GM19452 (cell line): ENCODE measurements around the gene IL1RN.

Source experiments
- ATAC-seq: cut with Tn5 transposase; IDR thresholded peaks from one replicate; pipeline ENCODE4 v1.9.1; 2021; ENCODE audit not compliant: unreplicated experiment

The IL1RN gene

DNA sequence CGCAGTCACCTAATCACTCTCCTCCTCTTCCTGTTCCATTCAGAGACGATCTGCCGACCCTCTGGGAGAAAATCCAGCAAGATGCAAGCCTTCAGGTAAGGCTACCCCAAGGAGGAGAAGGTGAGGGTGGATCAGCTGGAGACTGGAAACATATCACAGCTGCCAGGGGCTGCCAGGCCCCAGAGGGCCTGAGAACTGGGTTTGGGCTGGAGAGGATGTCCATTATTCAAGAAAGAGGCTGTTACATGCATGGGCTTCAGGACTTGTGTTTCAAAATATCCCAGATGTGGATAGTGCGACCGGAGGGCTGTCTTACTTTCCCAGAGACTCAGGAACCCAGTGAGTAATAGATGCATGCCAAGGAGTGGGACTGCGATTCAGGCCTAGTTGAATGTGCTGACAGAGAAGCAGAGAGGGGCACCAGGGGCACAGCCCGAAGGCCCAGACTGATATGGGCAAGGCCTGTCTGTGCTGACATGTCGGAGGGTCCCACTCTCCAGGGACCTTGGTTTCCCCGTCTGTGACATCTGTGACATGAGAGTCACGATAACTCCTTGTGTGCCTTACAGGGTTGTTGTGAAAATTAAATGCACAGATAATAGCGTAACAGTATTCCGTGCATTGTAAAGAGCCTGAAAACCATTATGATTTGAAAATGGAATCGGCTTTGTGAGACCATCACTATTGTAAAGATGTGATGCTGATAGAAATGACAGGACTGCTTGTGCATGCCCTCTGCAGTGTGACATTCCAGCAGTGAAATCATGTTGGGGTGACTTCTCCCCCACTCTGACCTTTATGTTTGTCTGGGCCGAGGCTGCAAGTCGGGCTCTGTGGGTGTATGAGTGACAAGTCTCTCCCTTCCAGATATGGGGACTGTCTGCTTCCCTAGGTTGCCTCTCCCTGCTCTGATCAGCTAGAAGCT lies 510 bp downstream of the IL1RN start:
- no peak for ATAC-seq

DNA sequence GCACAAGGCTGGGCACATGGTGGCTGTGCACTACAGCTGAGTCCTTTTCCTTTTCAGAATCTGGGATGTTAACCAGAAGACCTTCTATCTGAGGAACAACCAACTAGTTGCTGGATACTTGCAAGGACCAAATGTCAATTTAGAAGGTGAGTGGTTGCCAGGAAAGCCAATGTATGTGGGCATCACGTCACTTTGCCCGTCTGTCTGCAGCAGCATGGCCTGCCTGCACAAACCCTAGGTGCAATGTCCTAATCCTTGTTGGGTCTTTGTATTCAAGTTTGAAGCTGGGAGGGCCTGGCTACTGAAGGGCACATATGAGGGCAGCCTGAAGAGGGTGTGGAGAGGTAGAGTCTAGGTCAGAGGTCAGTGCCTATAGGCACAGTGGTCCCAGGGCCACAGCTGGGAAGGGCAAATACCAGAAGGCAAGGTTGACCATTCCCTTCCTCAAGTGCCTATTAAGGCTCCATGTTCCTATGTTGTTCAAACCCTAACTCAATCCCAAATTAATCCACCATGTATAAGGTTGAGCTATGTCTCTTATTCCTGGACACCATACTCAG lies 2.2 kb downstream of the IL1RN start:
- ATAC-seq, result no peak

DNA sequence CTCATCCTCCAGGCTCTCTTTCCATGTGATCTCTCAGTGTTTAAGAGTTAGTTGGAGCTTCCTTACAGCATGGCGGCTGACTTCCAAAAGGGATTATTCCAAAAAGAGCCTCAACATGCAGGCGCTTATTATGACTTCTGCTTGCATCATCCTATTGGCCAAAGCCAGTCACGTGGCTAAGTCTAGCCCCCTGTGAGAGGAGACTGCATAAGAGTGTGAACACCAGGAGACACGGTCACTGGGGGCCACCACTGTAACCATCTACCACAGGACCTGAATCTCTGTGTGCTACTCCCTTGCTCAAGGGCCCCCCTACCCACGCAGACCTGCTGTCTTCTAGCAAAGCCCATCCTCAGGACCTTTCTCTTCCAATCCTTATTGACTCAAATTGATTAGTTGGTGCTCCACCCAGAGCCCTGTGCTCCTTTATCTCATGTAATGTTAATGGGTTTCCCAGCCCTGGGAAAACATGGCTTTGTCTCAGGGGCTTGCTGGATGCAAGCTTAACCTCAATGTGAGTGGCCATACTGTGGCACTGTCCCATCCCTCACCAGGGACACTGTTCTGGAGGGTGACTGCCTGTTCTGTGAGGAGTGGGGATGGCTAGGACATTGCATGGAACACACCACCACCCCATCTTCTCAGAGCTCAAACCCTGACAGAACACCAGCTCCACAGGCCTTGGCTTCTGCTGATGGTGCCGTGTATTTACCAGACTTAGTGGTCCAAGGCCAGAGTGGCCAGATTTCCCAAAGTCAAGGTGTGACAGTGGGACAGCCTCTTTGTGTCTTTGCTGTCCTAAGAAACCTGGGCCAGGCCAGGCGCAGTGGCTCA lies 4.2 kb downstream of the IL1RN start:
- ATAC-seq, result no peak

DNA sequence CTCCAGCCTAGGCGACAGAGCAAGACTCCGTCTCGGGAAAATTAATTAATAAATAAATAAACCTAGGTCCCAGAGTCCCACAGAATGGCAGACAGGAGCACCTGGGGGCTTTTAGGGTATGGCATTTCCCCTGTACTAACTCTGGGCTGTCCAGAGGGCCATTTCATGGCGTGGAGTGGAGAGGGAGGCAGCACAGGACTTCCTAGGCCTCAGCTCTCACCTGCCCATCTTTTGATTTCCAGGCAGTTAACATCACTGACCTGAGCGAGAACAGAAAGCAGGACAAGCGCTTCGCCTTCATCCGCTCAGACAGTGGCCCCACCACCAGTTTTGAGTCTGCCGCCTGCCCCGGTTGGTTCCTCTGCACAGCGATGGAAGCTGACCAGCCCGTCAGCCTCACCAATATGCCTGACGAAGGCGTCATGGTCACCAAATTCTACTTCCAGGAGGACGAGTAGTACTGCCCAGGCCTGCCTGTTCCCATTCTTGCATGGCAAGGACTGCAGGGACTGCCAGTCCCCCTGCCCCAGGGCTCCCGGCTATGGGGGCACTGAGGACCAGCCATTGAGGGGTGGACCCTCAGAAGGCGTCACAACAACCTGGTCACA lies 5.1 kb downstream of the IL1RN start:
- ATAC-seq, result no peak

DNA sequence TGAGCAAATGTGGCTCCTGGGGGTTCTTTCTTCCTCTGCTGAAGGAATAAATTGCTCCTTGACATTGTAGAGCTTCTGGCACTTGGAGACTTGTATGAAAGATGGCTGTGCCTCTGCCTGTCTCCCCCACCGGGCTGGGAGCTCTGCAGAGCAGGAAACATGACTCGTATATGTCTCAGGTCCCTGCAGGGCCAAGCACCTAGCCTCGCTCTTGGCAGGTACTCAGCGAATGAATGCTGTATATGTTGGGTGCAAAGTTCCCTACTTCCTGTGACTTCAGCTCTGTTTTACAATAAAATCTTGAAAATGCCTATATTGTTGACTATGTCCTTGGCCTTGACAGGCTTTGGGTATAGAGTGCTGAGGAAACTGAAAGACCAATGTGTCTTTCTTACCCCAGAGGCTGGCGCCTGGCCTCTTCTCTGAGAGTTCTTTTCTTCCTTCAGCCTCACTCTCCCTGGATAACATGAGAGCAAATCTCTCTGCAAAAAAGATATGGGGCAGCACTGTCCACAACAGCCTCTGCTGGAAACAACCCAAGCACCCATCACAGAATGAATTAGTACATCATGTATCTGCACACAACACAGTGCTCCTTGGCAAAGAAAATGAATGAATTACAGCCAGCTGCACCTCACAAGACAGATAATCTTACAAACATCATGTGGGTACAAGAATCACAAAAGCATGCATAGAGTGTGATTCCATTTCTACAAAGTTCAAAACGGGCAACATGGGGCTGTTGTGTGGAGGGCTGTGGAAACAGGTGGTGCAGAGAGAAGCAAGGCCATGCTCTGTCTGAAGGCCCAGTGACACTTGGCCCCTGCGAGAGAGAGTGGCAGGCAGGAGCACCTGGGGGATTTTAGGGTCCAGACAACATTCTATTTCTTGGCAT lies 6.6 kb downstream of the IL1RN start:
- ATAC-seq, result no peak

DNA sequence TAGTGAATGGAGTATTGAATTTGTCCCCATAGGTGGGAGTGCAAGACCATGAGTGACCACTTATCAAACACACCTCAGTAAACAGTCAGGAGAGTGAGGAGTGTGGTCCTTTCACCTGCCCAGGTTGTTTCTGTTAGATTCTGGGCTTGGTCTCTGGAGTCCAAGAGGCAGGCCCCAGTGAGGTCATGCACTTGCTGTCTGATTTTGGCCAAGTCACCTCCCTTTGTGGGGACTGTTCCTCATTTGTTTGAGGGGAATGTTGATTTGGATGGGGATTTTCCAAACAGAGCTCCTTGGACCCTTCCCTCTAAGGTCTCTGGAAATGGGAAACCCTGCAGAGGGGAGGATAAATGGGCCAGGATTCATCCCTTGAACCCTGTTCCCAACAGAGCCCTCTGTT lies 7.3 kb downstream of the IL1RN start:
- no peak for ATAC-seq

DNA sequence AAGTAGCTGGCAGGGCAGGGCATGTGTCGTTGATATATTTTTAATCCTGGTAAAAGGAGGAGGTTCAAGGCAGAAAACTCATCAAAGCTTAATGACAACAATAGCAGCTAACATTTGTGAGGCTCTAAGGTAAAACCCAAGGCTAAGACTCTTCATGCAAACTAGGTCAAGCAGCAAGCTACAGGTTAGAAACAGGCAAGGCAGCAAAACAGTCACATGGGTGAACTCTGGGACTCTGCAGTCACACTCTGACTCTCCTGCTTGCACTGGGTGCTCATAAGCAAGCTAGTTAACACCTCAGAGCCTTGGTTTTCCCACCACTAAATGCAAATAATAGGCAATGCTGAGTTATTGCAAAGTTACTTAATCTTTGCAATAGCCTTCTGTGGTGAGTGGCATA lies 7.9 kb downstream of the IL1RN start:
- no peak for ATAC-seq

DNA sequence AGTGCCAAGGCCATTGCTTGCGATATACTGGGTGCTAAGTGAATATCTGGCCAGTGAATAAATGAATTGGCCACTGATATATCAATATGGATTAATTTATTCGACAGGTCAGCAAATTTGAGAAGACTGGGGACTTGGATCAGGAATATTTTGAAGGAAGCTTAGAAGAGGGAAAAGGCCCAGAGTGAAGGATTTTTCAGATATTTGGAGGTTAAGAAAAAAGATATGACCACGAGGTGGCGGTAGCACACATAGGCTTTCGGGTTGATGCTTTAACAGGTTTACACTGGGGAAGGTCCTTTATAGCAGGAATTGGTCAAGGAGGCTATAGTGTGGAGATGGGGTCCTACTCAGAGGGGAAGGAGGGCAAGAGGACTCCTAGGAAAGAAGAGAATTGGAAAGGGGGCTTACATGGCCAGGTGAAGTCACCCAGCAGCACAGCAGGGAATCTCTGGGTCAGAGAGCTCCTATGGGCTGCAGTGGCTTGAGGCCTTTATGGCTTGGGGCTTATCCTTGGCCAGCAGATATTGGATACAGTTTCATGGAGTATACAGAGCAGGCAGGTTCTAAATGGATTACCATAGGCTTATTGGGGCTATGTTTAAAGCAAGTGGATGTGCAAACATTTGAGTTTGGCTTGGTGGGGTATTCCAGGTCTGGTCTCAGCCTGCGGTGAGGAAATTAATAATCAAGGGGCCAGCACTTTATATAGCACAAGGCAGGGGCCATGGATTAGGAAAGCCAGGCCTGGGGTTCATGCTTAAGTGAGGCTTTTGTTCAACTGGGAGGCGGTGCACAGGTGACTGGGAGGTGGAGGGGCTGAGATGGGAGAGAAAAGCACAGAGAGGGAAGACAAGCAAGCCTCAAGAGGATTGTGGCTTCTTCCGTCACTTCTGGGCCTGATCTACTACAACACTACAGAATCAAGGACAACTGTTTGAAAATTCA lies 9.7 kb downstream of the IL1RN start:
- ATAC-seq, result no peak

DNA sequence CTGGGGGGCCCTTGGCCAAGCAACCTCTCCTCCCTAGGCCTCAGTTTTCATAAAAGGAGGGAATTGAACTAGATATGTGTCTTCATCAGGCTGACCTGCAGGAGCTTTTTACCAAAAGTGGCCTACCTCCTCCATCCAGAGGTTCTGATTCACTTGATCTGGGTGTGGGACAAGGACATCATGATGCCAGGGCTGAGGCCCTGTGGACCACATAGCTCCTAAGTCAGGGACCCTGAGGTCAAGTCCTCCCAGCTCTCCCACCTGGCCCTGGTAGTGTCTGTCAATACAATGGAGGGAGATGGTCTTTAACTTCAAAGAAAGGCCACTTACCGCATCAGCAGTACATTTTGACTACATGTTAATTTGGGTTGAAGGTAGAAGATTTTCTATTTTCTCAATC lies 10.4 kb downstream of the IL1RN start:
- no peak for ATAC-seq

DNA sequence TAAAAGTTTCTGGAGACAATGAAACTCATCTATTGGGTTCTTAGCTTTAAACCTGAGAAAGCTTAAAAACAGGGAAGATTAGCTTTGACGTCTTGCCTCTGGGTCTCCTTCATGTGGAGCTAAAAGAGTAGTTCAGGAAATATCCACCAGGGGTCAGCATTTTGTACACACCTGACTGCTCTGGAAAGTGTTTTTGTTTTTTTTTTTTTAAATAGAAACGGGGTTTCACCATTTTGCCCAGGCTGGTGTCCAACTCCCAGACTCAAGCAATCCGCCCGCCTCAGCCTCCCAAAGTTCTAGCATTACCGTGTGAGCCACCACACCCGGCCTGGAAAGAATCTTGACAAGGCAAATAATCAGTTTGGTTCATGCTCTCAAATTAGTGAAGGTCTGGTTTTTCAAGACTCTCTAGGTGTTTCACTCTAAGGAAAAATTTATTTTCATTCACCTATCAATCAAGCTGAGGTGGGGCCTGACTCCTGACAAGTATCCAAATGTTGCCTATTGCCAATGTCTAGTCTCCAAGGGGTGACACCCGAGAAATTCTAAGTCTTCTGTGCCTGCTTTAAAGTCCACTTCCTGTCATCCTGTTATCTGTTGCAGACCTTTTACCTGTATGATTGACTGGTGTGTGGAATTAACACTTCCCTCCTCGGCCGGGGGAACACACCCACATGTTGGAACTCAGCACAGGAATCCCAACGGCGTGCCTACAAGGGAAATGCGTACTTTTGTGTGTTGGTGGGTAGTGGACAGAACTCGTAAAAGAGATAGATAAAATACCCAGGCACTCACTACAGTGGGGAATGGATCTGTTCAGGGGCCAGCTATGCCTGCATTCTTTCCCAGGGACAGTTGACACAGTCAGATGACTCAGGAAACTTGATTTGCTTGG lies 11.3 kb downstream of the IL1RN start:
- ATAC-seq, result peak; percentile 53

DNA sequence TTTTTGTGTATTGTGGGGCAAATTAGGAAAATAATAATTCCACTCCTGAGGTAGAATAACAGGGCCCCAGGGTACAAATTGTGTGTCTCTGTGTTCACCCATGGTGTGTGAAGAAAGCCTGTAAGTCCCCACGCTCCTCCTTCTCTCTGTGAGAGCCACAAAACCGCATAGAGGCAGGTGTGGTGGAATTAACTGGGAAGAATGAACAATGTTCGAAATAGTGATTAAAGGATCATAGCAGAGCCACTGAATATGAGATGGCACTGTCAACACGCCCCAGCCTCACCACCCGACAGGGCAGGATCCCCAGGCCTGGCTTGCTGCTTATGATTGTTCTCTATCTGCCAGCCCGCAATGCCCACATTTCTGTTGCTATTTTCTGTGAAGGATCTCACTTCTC lies 14.1 kb downstream of the IL1RN start:
- no peak for ATAC-seq

DNA sequence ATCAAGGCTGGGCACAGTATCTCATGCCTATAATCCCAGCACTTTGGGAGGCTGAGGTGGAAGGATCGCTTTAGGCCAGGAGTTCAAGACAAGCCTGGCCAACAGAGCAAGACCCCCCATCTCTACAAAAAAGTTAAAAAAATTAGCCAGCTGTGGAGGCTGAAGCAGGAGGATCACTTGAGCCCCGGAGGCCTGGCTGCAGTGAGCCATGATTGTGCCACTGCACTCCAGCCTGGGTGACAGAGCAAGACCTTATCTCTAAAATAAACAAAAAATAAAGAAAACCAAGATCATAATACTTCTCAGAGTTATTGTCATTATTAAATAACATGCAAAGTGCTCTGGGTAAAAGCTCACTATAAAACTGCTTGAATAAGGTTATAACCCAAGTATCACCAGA lies 14.9 kb downstream of the IL1RN start:
- no peak for ATAC-seq

DNA sequence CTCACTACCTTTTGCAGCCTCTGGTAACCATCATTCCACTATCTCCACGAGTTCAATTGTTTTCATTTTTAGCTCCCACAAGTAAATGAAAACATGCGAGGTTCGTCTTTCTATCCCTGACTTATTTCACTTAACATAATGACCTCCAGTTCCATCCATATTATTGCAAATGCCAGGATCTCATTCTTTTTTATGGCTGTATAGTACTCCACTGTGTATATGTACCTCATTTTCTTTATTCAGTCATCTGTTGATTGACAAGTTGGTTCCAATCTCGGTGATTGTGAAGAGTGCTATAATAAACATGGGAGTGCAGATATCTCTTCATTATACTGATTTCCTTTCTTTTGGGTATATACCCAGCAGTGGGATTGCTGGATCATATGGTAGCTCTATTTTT lies 16.9 kb downstream of the IL1RN start:
- no peak for ATAC-seq

DNA sequence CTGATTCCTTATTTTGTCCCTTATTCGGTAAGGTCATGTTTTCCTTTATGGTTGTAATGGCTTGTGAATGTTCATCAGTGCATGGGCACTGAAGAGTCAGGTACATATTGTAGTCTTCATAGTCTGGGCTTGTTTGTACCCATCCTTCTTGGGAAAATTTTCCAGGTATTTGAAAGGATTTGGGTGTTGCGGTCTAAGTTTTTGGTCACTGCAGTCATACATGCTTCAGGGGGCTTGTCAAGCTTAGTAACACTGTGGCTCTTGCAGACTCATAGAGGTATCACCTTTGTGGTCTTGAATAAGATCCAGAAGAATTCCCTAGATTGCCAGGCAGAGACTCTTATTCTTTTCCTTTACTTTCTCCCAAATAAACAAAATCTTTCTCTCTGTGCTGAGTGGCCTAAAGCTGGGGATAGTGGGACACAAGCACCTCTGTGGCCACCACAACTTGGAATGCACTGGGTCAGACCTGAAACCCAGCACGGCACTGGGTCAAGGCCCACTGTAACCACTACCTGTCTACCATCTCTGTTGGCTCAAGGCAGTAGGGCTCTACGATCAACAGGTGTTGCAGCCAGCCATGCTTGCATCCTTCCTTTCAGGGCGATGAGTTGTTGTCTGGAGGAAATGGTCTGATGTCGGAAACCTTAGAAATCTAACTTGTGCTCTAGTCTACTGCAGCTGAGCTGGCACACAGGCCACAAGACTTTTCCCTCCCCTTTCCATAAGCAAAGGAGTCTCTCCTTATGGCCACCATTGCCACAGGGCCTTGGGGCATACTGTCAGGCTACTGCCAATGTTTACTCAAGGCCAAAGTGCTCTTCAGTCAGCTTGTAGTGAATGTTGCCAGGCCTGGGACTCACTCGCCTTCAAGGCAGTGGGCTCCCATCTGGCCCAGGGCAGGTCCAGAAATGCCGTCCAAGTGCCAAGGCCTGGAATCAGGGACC lies 21.5 kb downstream of the IL1RN start:
- ATAC-seq, result no peak

DNA sequence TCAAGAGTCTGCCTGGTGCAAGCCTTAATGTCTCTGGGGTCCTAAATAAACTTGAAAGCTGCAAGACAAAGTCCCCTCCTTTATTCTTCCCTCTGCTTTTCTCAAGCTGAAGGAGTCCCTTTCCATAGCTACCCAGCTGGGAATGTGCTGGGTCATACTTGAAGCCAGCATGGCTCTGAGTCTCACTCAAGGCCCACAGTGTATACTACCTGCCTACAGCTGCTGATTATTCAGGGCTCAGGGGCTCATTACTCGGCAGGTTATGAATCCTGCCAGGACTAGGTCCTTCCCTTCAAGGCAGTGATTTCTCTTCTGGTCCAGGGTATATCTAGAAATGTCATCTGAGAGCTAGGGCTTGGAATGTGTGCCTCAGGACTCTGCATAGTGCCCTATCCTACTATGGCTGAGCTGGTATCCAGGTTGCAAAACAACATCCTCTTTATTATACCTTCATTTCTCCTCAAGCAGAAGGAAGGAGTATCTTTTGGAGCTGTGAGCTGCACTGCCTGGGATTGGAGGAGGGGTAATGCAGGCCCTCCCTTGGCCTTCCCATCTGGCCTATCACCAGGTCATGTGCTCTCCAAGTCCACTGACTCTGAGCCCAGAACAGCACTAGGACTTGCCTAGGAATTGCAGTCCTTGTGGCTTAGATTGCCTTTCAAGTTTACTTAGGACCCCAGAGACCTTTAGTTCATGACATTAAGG lies 22.3 kb downstream of the IL1RN start:
- no peak for ATAC-seq

DNA sequence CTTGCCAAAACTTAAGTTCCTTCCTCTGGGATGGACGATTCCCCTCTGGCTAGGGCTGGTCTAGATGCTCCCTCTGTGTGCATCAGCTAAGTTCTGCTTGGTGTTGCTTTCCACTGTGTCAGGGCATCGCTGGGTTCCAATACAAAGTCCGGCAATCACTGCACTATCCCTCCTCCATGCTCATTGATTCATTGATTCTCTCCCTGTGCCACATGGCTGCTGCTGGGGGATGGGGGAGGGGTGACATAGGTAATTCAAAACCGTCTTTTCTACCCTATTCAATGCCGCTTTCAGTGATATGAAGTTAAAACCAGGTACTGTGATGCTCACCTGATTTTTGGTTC lies 22.8 kb downstream of the IL1RN start:
- no peak for ATAC-seq

DNA sequence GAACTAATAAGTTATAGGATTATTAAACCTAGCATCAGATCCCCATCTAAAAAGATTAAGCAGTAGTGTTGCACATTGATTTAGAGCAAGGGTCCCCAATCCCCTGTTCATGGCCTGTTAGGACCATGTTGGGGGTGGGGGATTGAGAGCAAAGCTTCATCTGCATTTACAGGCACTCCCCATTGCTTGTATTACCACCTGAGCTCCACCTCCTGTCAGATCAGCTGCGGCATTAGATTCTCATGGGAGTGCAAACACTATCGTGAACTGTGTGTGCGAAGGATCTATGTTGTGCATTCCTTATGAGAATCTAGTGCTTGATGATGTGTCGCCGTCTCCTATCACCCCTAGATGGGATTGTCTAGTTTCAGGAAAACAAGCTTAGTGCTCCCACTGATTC lies 27.9 kb downstream of the IL1RN start:
- ATAC-seq, result no peak
